Erythroblast (primary cell): ENCODE results near the gene MYLIP.

Experiments
- GATA1 ChIP-seq: IDR thresholded peaks from 2 replicates; pipeline ENCODE4 v1.6.1; 2011; ENCODE audit warnings: low read depth, mild to moderate bottlenecking, control low read depth, low read length, moderate library complexity
- POLR2A ChIP-seq: IDR thresholded peaks from 2 replicates; pipeline ENCODE4 v1.6.1; 2011; ENCODE audit warnings: mild to moderate bottlenecking, low read length

DNA sequence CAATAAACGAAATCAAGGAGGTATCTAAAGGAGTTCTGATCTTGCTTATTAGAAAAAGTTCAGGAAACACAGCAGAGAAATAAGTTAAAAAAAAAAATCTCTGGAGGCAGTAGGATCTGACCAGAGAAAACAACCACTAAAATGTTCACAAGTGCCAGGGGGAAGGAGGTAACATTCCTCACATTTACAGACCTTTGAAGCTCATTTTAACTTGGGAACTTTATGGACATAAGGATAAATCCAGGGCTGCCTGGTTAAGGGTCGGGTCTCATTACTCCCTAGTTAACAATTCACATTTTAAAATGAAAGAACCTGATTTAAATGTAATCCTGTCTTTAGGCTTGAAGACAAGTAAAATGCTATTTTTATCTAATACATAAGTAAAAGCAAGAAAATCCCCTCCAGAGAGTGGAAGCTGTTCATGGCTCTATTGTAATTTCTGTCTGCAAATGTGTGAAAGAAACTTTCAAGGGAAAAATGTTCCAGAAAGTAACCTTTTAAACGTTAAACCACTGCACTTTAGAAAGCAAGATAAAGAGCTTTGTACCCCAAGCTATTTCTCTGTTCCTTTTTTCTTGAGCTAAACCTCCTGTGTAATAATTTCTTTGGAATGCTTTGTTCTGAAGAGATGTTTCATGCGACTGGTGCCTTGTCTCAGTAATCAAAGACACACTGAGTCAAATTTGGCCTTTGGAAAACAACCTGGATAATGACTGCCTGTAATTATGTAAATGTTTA is 38.2 kb downstream of the MYLIP start:
- TF ChIP-seq POLR2A (no peak), GATA1 (no peak)
